H1 (cell line): ENCODE data around the gene COL4A2. TPM values are rescaled to one million over a fixed set of nuclear protein-coding genes. Genes with fewer than 3 reads are reported as not detected.
A peak's percentile ranks its signal among the peaks of the same experiment; 100 is the strongest.

ENCODE experiments used
- CTCF ChIA-PET: fragments of 300-600 bp; sonication (Branson Sonifier 250); formaldehyde crosslinking; loops from one replicate; lab custom pipeline; 2021; ENCODE audit not compliant: partially characterized antibody; lab: Charles Lee
- POLR2A ChIA-PET: fragments of 300-600 bp; sonication (Branson Sonifier 250); formaldehyde crosslinking; loops from one replicate; lab custom pipeline; 2021; ENCODE audit warnings: inconsistent platforms; ENCODE audit not compliant: partially characterized antibody; lab: Charles Lee
- DNase-seq, 2 experiments: peaks; one replicate each; pipeline versions ENCODE4 v3.0.0 to v3.0.0-alpha.2; 2010 to 2022; ENCODE audit warnings: low spot score in 2 of 2, low read depth in 1 of 2, mixed read lengths in 1 of 2
- FAIRE-seq: peaks from 2 replicates; lab custom pipeline; 2011; peaks lifted over from hg19 to GRCh38; lab: Jason Lieb, UNC
- H2AFZ ChIP-seq: 2 replicates; pipeline ENCODE4 v1.8.1; 2012; ENCODE audit warnings: low read length, inconsistent platforms
- H2AK5ac ChIP-seq: 2 replicates; pipeline ENCODE4 v1.6.1; 2013; ENCODE audit warnings: low read depth, low read length
- H2BK120ac ChIP-seq: replicated peaks from 2 replicates; pipeline ENCODE3; 2013; ENCODE audit warnings: low read depth, low read length, inconsistent platforms
- H2BK12ac ChIP-seq: 2 replicates; pipeline ENCODE4 v1.6.1; 2013; ENCODE audit warnings: low read depth, low read length
- H2BK15ac ChIP-seq: 2 replicates; pipeline ENCODE4 v1.6.1; 2013; ENCODE audit warnings: low read length
- H2BK20ac ChIP-seq: 2 replicates; pipeline ENCODE4 v1.6.1; 2013; ENCODE audit warnings: low read length
- H2BK5ac ChIP-seq: 2 replicates; pipeline ENCODE4 v1.6.1; 2013; ENCODE audit warnings: low read depth, low read length
- H3K14ac ChIP-seq: 2 replicates; pipeline ENCODE4 v1.6.1; 2013; ENCODE audit warnings: inconsistent platforms; ENCODE audit not compliant: insufficient read length
- H3K18ac ChIP-seq: 2 replicates; pipeline ENCODE4 v1.6.1; 2013; ENCODE audit warnings: low read length; ENCODE audit errors: extremely low read depth
- H3K23ac ChIP-seq: 2 replicates; pipeline ENCODE4 v1.6.1; 2013; ENCODE audit warnings: inconsistent platforms; ENCODE audit not compliant: insufficient read length
- H3K23me2 ChIP-seq: 2 replicates; pipeline ENCODE4 v1.6.1; 2013; ENCODE audit warnings: low read depth, low read length
- H3K27ac ChIP-seq: 2 replicates; pipeline ENCODE4 v1.6.1; 2011; ENCODE audit warnings: low read depth, low read length, inconsistent platforms
- H3K27me3 ChIP-seq, 4 experiments: replicated peaks in 1 of 4; 1 replicate in 1 of 4; 2 replicates in 3 of 4; pipeline versions ENCODE4 v1.6.1 to v1.8.1; 2011 to 2013; ENCODE audit warnings: low read length in 3 of 4, mild to moderate bottlenecking in 3 of 4, inconsistent platforms in 2 of 4, mixed read lengths in 2 of 4, moderate library complexity in 1 of 4; ENCODE audit not compliant: control insufficient read depth in 3 of 4, insufficient read depth in 3 of 4; ENCODE audit errors: extremely low read depth in 1 of 4
- H3K36me3 ChIP-seq, 4 experiments: 2 replicates each; pipeline versions ENCODE4 v1.6.1 to v1.8.1; 2011 to 2013; ENCODE audit warnings: mild to moderate bottlenecking in 4 of 4, low read length in 3 of 4, moderate library complexity in 2 of 4, control low read depth in 1 of 4, inconsistent platforms in 1 of 4; ENCODE audit not compliant: insufficient read depth in 4 of 4, control insufficient read depth in 2 of 4
- H3K4ac ChIP-seq: replicated peaks from 2 replicates; pipeline ENCODE3; 2013; ENCODE audit warnings: low read length, low read depth, mixed read lengths, inconsistent platforms; ENCODE audit not compliant: insufficient read length
- H3K4me1 ChIP-seq, 4 experiments: replicated peaks in 1 of 4; 1 replicate in 1 of 4; 2 replicates in 3 of 4; pipeline versions ENCODE4 v1.6.1 to v1.8.1; 2011 to 2013; ENCODE audit warnings: low read length in 3 of 4, inconsistent platforms in 2 of 4, mixed read lengths in 1 of 4; ENCODE audit not compliant: insufficient read depth in 4 of 4, control insufficient read depth in 3 of 4
- H3K4me2 ChIP-seq, 2 experiments: 2 replicates each; pipeline versions ENCODE4 v1.6.1 to v1.8.1; 2011 to 2013; ENCODE audit warnings: low read depth in 2 of 2, low read length in 2 of 2, control low read depth in 1 of 2, inconsistent platforms in 1 of 2, mild to moderate bottlenecking in 1 of 2; ENCODE audit not compliant: insufficient read depth in 1 of 2
- H3K4me3 ChIP-seq, 4 experiments: fragments of 200-600, 300-600 bp in 1 of 4; sonication (generic), shearing (Covaris generic), sonication (Bioruptor Twin) in 1 of 4; 2 replicates each; pipeline versions ENCODE4 v1.5.1 to v1.8.1; 2011 to 2016; ENCODE audit warnings: low read length in 4 of 4, low read depth in 3 of 4, control low read depth in 2 of 4, inconsistent platforms in 2 of 4, mild to moderate bottlenecking in 2 of 4, mixed read lengths in 1 of 4, moderate library complexity in 1 of 4; ENCODE audit not compliant: insufficient read depth in 2 of 4; ENCODE audit errors: extremely low read depth in 1 of 4
- H3K56ac ChIP-seq: replicated peaks from 2 replicates; pipeline ENCODE3; 2013; ENCODE audit warnings: low read depth, mild to moderate bottlenecking, mixed read lengths, low read length, inconsistent platforms; ENCODE audit not compliant: insufficient read length
- H3K79me1 ChIP-seq: 2 replicates; pipeline ENCODE4 v1.6.1; 2013; ENCODE audit warnings: low read depth, low read length, control low read depth
- H3K79me2 ChIP-seq, 2 experiments: 2 replicates each; pipeline versions ENCODE4 v1.6.1 to v1.8.1; 2012 to 2013; ENCODE audit warnings: low read length in 2 of 2, mild to moderate bottlenecking in 2 of 2, inconsistent platforms in 1 of 2; ENCODE audit not compliant: insufficient read depth in 2 of 2, control insufficient read depth in 1 of 2
- H3K9ac ChIP-seq, 4 experiments: replicated peaks in 1 of 4; 1 replicate in 1 of 4; 2 replicates in 3 of 4; pipeline versions ENCODE4 v1.6.1 to v1.8.1; 2011 to 2013; ENCODE audit warnings: low read depth in 3 of 4, low read length in 3 of 4, control low read depth in 2 of 4, mild to moderate bottlenecking in 2 of 4, moderate library complexity in 2 of 4, inconsistent platforms in 1 of 4; ENCODE audit errors: extremely low read depth in 1 of 4
- H3K9me3 ChIP-seq, 2 experiments: 2 replicates each; pipeline versions ENCODE4 v1.6.1 to v1.8.1; 2012 to 2013; ENCODE audit warnings: mild to moderate bottlenecking in 2 of 2, moderate library complexity in 2 of 2, control low read depth in 1 of 2, inconsistent platforms in 1 of 2, low read depth in 1 of 2, low read length in 1 of 2, mixed read lengths in 1 of 2; ENCODE audit not compliant: insufficient read depth in 2 of 2
- H4K20me1 ChIP-seq, 2 experiments: replicated peaks in 1 of 2; 2 replicates each; pipeline versions ENCODE3 to v1.8.1; 2011 to 2013; ENCODE audit warnings: inconsistent platforms in 2 of 2, low read length in 2 of 2, mild to moderate bottlenecking in 1 of 2; ENCODE audit not compliant: insufficient read depth in 2 of 2, control insufficient read depth in 1 of 2
- H4K5ac ChIP-seq: 2 replicates; pipeline ENCODE4 v1.6.1; 2013; ENCODE audit warnings: low read length, low read depth, mixed read lengths, inconsistent platforms; ENCODE audit not compliant: insufficient read length
- H4K8ac ChIP-seq: 2 replicates; pipeline ENCODE4 v1.8.0; 2013; ENCODE audit warnings: mild to moderate bottlenecking, moderate library complexity, low read length, inconsistent platforms; ENCODE audit not compliant: insufficient read depth; ENCODE audit errors: extremely low read depth
- H4K91ac ChIP-seq: replicated peaks from 2 replicates; pipeline ENCODE3; 2013; ENCODE audit warnings: low read length, mixed read lengths, inconsistent platforms; ENCODE audit not compliant: insufficient read length
- BRCA1 ChIP-seq: IDR thresholded peaks from 2 replicates; pipeline ENCODE4 v1.6.1; 2012; ENCODE audit warnings: low read depth, low read length, improper control_type of control experiment
- CTBP2 ChIP-seq: IDR thresholded peaks from 2 replicates; pipeline ENCODE4 v1.7.0; 2011; ENCODE audit warnings: borderline replicate concordance, mild to moderate bottlenecking, moderate library complexity, mixed read lengths, low read length; ENCODE audit not compliant: insufficient read depth, insufficient read length
- MAFK ChIP-seq: IDR thresholded peaks from 2 replicates; pipeline ENCODE4 v1.6.1; 2012; ENCODE audit warnings: low read depth, mild to moderate bottlenecking, improper control_type of control experiment, low read length
- NANOG ChIP-seq: IDR thresholded peaks from 2 replicates; pipeline ENCODE4 v1.6.1; 2011; ENCODE audit warnings: low read length, low read depth, mild to moderate bottlenecking, inconsistent platforms; ENCODE audit not compliant: insufficient read depth, poor library complexity, severe bottlenecking
- NRF1 ChIP-seq: IDR thresholded peaks from 2 replicates; pipeline ENCODE4 v1.6.1; 2011; ENCODE audit warnings: mild to moderate bottlenecking, low read depth, low read length, improper control_type of control experiment
- RFX5 ChIP-seq: IDR thresholded peaks from 2 replicates; pipeline ENCODE4 v1.6.1; 2011; ENCODE audit warnings: low read depth, low read length, improper control_type of control experiment, borderline replicate concordance
- RNF2 ChIP-seq: fragments of 200-900, 300-1000 bp; sonication (generic); IDR thresholded peaks from 2 replicates; pipeline ENCODE4 v1.7.1; 2016; ENCODE audit warnings: borderline replicate concordance, low read depth, mild to moderate bottlenecking, antibody characterized with exemption, low read length; ENCODE audit not compliant: poor library complexity, severe bottlenecking; ENCODE audit errors: missing control alignments
- SP2 ChIP-seq: IDR thresholded peaks from 2 replicates; pipeline ENCODE4 v1.6.1; 2012; ENCODE audit warnings: mild to moderate bottlenecking, low read length, inconsistent platforms
- SUZ12 ChIP-seq: fragments of 200-600 bp; sonication (generic); IDR thresholded peaks from 2 replicates; pipeline ENCODE4 v1.6.1; 2012; ENCODE audit warnings: mild to moderate bottlenecking, inconsistent platforms, low read length, moderate library complexity, mixed read lengths
- TAF1 ChIP-seq: IDR thresholded peaks from 2 replicates; pipeline ENCODE4 v1.6.1; 2011; ENCODE audit warnings: mild to moderate bottlenecking, low read depth, low read length
- WGBS, 2 experiments: shearing (Covaris generic) in 1 of 2; methylation state at CpG; one replicate each; pipeline versions ENCODE4 v1.1.6 to v1.1.7; 2013 to 2015; ENCODE audit warnings: low lambda C conversion rate in 2 of 2, mixed read lengths in 2 of 2, inconsistent platforms in 1 of 2, low coverage in 1 of 2, missing lambda C conversion rate in 1 of 2; ENCODE audit not compliant: insufficient replicate concordance in 2 of 2, insufficient coverage in 1 of 2, insufficient read length in 1 of 2; ENCODE audit errors: extremely low coverage in 1 of 2, missing lambda C conversion rate in 1 of 2; 5-methylcytosine and 5-hydroxymethylcytosine counted together
- polyA plus RNA-seq, 7 experiments: library from polyadenylated mRNA; depleted of rRNA in 3 of 7; stranded (reverse) in 5 of 7; unstranded in 2 of 7; fragments of >200 nt in 5 of 7; fragments of 200-250 nt in 2 of 7; gene quantifications; 1 replicate in 5 of 7; 2 replicates in 1 of 7; 4 replicates in 1 of 7; pipeline versions ENCODE4 v1.2.1 to v1.2.3, GENCODE V29; 2011 to 2013; ENCODE audit warnings: missing spikeins in 2 of 7, mixed read lengths in 2 of 7
- total RNA-seq: library from RNA; stranded (reverse); fragmentation: NEBNext Ultra II Directional; extraction: Animal tissue kit (Norgen Biotek cat#: 25700); gene quantifications from 2 replicates; pipeline ENCODE4 v1.2.1, GENCODE V29; 2021
- TF ChIP-seq, protein P1 (sequence below): IDR thresholded peaks from 2 replicates; pipeline ENCODE4 v1.6.1; 2012; ENCODE audit warnings: low read length, inconsistent platforms

The COL4A2 gene
- total and polyA plus RNA-seq, 2 of the 8 experiments (the other 6 are each of a cell fraction or from before 2014, with no cell fraction given): 80.4 to 87.3 TPM

GRCh38 chr13:110407531-110407930 is 100.4 kb downstream of the COL4A2 start:
- Histone ChIP-seq H3K4ac (no peak overlapping the region), H3K4me2 (peak overlapping the region in 1 of 2 experiments; percentile 16; a peak in 1 of 4 replicates), H2AK5ac (no peak overlapping the region; the same call in 1 of the 2 replicates), H4K5ac (no peak overlapping the region), H2BK12ac (no peak overlapping the region), H4K91ac (no peak overlapping the region), H4K20me1 (peaks cover 0 to 2% of the 10 kb centered on the region in 2 experiments), H2BK120ac (no peak overlapping the region), H3K23ac (no peak overlapping the region), H3K9me3 (no peaks in the 10 kb centered on the region), H3K4me1 (peaks cover 0 to 6% (median 4%) of the 10 kb centered on the region in 4 experiments; a peak in 3 of 7 replicates), H4K8ac (no peak overlapping the region), H2AFZ (no peak overlapping the region), H3K79me2 (no peaks in the 10 kb centered on the region), H2BK5ac (peak overlapping the region; percentile 29; the same call in 1 of the 2 replicates), H3K9ac (no peak overlapping the region), H3K36me3 (no peaks in the 10 kb centered on the region; a peak in 1 of 8 replicates), H3K79me1 (no peaks in the 10 kb centered on the region), H3K14ac (no peak overlapping the region), H2BK15ac (no peak overlapping the region), H3K18ac (peak overlapping the region; percentile 49; the same call in 1 of the 2 replicates), H3K27me3 (no peaks in the 10 kb centered on the region), H3K56ac (no peak overlapping the region), H3K23me2 (no peaks in the 10 kb centered on the region; the same call in 1 of the 2 replicates), H3K4me3 (no peak overlapping the region), H2BK20ac (no peak overlapping the region), H3K27ac (no peak overlapping the region)
- 87% methylated on average over 9 of the region's 9 CpGs; no CpG with 5 or more reads in 1 of the 2 experiments for WGBS, 2 experiments
- POLR2A ChIA-PET: interaction anchor here (2.2 kb wide), 1 partner anchor 100 kb away, joined by 6 read pairs; the partner anchor contains the start of genes COL4A1 and COL4A2
- FAIRE-seq (no peak), DNase-seq (no peak)
- CTCF ChIA-PET: interaction anchor here (0.9 to 1.3 kb wide), 3 partner anchors 23 to 44 kb away, joined by 3 to 4 read pairs (median 3); no protein-coding TSS in a partner anchor
- TF ChIP-seq SUZ12 (no peak), RFX5 (no peak), RNF2 (no peak), CTBP2 (no peak), TAF1 (no peak), MAFK (no peak), BRCA1 (no peak), SP2 (no peak), NRF1 (no peak), NANOG (no peak)
- TF ChIP-seq, protein P1, sequence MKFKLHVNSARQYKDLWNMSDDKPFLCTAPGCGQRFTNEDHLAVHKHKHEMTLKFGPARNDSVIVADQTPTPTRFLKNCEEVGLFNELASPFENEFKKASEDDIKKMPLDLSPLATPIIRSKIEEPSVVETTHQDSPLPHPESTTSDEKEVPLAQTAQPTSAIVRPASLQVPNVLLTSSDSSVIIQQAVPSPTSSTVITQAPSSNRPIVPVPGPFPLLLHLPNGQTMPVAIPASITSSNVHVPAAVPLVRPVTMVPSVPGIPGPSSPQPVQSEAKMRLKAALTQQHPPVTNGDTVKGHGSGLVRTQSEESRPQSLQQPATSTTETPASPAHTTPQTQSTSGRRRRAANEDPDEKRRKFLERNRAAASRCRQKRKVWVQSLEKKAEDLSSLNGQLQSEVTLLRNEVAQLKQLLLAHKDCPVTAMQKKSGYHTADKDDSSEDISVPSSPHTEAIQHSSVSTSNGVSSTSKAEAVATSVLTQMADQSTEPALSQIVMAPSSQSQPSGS: no peak
